Liver (tissue), 9 donors: Measurements from ENCODE around the gene FKBP6. TPM values are rescaled to one million over a fixed set of nuclear protein-coding genes. Genes with fewer than 3 reads are reported as not detected.
"Not testable (repeated sequence)": the region's sequence is repeated elsewhere in the genome, so short reads cannot be mapped to it uniquely, and the experiment has no call there.

Experiments used
- DNase-seq: peaks from one replicate; pipeline ENCODE4 v3.0.0-alpha.2; 2017; ENCODE audit warnings: low spot score
- H3K27ac ChIP-seq, 2 donors: one replicate each; pipeline ENCODE4 v1.7.0; 2013; ENCODE audit warnings: inconsistent platforms in 2 of 2, low read length in 2 of 2, control low read depth in 1 of 2, low read depth in 1 of 2, mild to moderate bottlenecking in 1 of 2
- H3K27me3 ChIP-seq, 4 donors: one replicate each; pipeline versions ENCODE4 v1.6.1 to v1.7.0; 2013; ENCODE audit warnings: low read length in 3 of 4, inconsistent platforms in 1 of 4, mild to moderate bottlenecking in 1 of 4, moderate library complexity in 1 of 4; ENCODE audit not compliant: control insufficient read depth in 4 of 4, insufficient read depth in 4 of 4
- H3K36me3 ChIP-seq, 4 donors: one replicate each; pipeline versions ENCODE4 v1.6.1 to v1.7.0; 2013; ENCODE audit warnings: low read length in 3 of 4, mild to moderate bottlenecking in 3 of 4, low read depth in 1 of 4, moderate library complexity in 1 of 4; ENCODE audit not compliant: control insufficient read depth in 4 of 4, insufficient read depth in 3 of 4
- H3K4me1 ChIP-seq, 4 donors: one replicate each; pipeline versions ENCODE4 v1.6.1 to v1.7.0; 2013; ENCODE audit warnings: low read length in 3 of 4, mild to moderate bottlenecking in 3 of 4, moderate library complexity in 1 of 4; ENCODE audit not compliant: control insufficient read depth in 4 of 4, insufficient read depth in 4 of 4
- H3K4me3 ChIP-seq, 3 donors: one replicate each; pipeline versions ENCODE4 v1.6.1 to v1.7.0; 2013; ENCODE audit warnings: low read length in 3 of 3, control low read depth in 1 of 3, low read depth in 1 of 3, mild to moderate bottlenecking in 1 of 3
- H3K9ac ChIP-seq, 2 donors: one replicate each; pipeline ENCODE4 v1.7.0; 2013; ENCODE audit warnings: low read length in 2 of 2, mild to moderate bottlenecking in 2 of 2, moderate library complexity in 2 of 2, control low read depth in 1 of 2, low read depth in 1 of 2
- H3K9me3 ChIP-seq, 4 donors: one replicate each; pipeline versions ENCODE4 v1.6.1 to v1.7.0; 2013; ENCODE audit warnings: low read length in 3 of 4; ENCODE audit not compliant: control insufficient read depth in 4 of 4
- ATF3 ChIP-seq: IDR thresholded peaks from 2 replicates; pipeline ENCODE4 v1.6.1; 2016; ENCODE audit warnings: antibody characterized with exemption
- CTCF ChIP-seq: fragments of 150-350 bp; IDR thresholded peaks from 2 replicates; pipeline ENCODE4 v1.5.1; 2017; ENCODE audit warnings: improper control_type of control experiment, low read depth, low read length; ENCODE audit not compliant: missing input control
- FOXA1 ChIP-seq: IDR thresholded peaks from 2 replicates; pipeline ENCODE4 v1.6.1; 2016; ENCODE audit warnings: antibody characterized with exemption
- GABPA ChIP-seq, 2 donors: IDR thresholded peaks in 1 of 2; conservative IDR thresholded peaks in 1 of 2; 2 replicates each; pipeline ENCODE4 v1.6.1; 2016; ENCODE audit warnings: antibody characterized with exemption in 2 of 2, mild to moderate bottlenecking in 1 of 2, moderate library complexity in 1 of 2
- HNF4A ChIP-seq, 2 donors: conservative IDR thresholded peaks; 2 replicates each; pipeline ENCODE4 v1.6.1; 2016; ENCODE audit warnings: antibody characterized with exemption in 2 of 2, mild to moderate bottlenecking in 2 of 2
- JUND ChIP-seq, 2 donors: IDR thresholded peaks; 2 replicates each; pipeline ENCODE4 v1.6.1; 2016; ENCODE audit warnings: antibody characterized with exemption in 2 of 2
- REST ChIP-seq: IDR thresholded peaks from 2 replicates; pipeline ENCODE4 v1.6.1; 2016; ENCODE audit warnings: antibody characterized with exemption, mild to moderate bottlenecking
- RXRA ChIP-seq, 2 donors: IDR thresholded peaks; 2 replicates each; pipeline ENCODE4 v1.6.1; 2017 to 2018; ENCODE audit warnings: antibody characterized with exemption in 2 of 2, mild to moderate bottlenecking in 1 of 2
- SP1 ChIP-seq: IDR thresholded peaks from 2 replicates; pipeline ENCODE4 v1.6.1; 2018; ENCODE audit warnings: antibody characterized with exemption, mild to moderate bottlenecking
- YY1 ChIP-seq: IDR thresholded peaks from 2 replicates; pipeline ENCODE4 v1.6.1; 2016; ENCODE audit warnings: antibody characterized with exemption, mild to moderate bottlenecking
- WGBS: extraction: QIAGEN DNeasy Blood & Tissue Kit; methylation state at CpG from one replicate; pipeline ENCODE4 v1.1.7; 2013; 5-methylcytosine and 5-hydroxymethylcytosine counted together
- polyA plus RNA-seq, 2 donors: library from polyadenylated mRNA; stranded (reverse) in 1 of 2; unstranded in 1 of 2; fragments of 200-250 nt in 1 of 2; fragments of >200 nt in 1 of 2; fragmentation: Nextera tagmentation in 1 of 2; extraction: Ambion mirVana in 1 of 2; gene quantifications; one replicate each; pipeline versions ENCODE4 v1.2.1 to v1.2.3, GENCODE V29; 2013 to 2015
- total RNA-seq, 2 donors: library from RNA; depleted of rRNA; stranded (reverse); fragments of >200 nt; gene quantifications; one replicate each; pipeline ENCODE4 v1.2.3, GENCODE V29; 2014
- donor health status: healthy.
- donor health status: healthy.
- donor health status: healthy.
- donor health status: healthy.
- donor health status: healthy.

The FKBP6 gene
- total and polyA plus RNA-seq, 4 donors = not detected

GRCh38 chr7:73369622-73370021, 41.7 kb downstream of the FKBP6 start (continued):
- TF ChIP-seq REST (no peak), JUND (IDR thresholded peaks at IDR 0.05) (no peak), SP1 (no peak), GABPA (IDR thresholded peaks at IDR 0.05 in 1 of 2, conservative IDR thresholded peaks at IDR 0.05 in 1 of 2) (no peak), YY1 (no peak), FOXA1 (no peak), HNF4A (conservative IDR thresholded peaks at IDR 0.05) (no peak)

GRCh38 chr7:73373741-73374140, 45.8 kb downstream of the FKBP6 start:
- peaks cover 0 to 2% (median 0%) of the 10 kb centered on the region in 4 donors for H3K27me3 ChIP-seq
- WGBS = 88% methylated on average over 13 of the region's 13 CpGs
- peaks cover 0 to 3% (median 0%) of the 10 kb centered on the region in 4 donors for H3K4me1 ChIP-seq
- no peak overlapping the region for H3K27ac ChIP-seq
- no peak overlapping the region for H3K9ac ChIP-seq
- H3K9me3 ChIP-seq = no peaks in the 10 kb centered on the region
- TF ChIP-seq FOXA1 (no peak), ATF3 (no peak), REST (no peak), RXRA (IDR thresholded peaks at IDR 0.05) (no peak), CTCF (no peak), JUND (IDR thresholded peaks at IDR 0.05) (no peak)
- no peak for DNase-seq
- no peak overlapping the region for H3K4me3 ChIP-seq
- no peaks in the 10 kb centered on the region for H3K36me3 ChIP-seq

- 77% methylated on average over 4 of the region's 4 CpGs for WGBS
- DNase-seq, H3K4me3 ChIP-seq: not testable (repeated sequence)
These were observed 48.3 kb downstream of the FKBP6 start for GRCh38 chr7:73376262-73376661.

More at GRCh38 chr7:73376262-73376661, 48.3 kb downstream of the FKBP6 start:
- H3K9ac ChIP-seq, H3K27me3 ChIP-seq, H3K9me3 ChIP-seq, H3K4me1 ChIP-seq, H3K27ac ChIP-seq, H3K36me3 ChIP-seq: not testable (repeated sequence)
